Fibroblast of lung (primary cell): Measurements from ENCODE around the gene MMP23B. TPM values are rescaled to one million over a fixed set of nuclear protein-coding genes. Genes with fewer than 3 reads are reported as not detected.
"Not testable (repeated sequence)": the region's sequence is repeated elsewhere in the genome, so short reads cannot be mapped to it uniquely, and the experiment has no call there.

Source experiments
- DNase-seq, 2 donors: peaks; one replicate each; pipeline versions ENCODE4 v3.0.0 to v3.0.0-alpha.2; 2010; ENCODE audit warnings: low read depth in 2 of 2
- H2AFZ ChIP-seq: 2 replicates; pipeline ENCODE4 v1.5.1; 2012; ENCODE audit warnings: low read length, control low read depth, inconsistent platforms
- H3K27ac ChIP-seq: 2 replicates; pipeline ENCODE4 v1.5.1; 2011; ENCODE audit warnings: low read length, control low read depth; ENCODE audit not compliant: insufficient read depth
- H3K27me3 ChIP-seq: 2 replicates; pipeline ENCODE4 v1.5.1; 2011; ENCODE audit warnings: mild to moderate bottlenecking, low read length; ENCODE audit not compliant: control insufficient read depth, insufficient read depth
- H3K36me3 ChIP-seq: 2 replicates; pipeline ENCODE4 v1.5.1; 2011; ENCODE audit warnings: low read length; ENCODE audit not compliant: control insufficient read depth, insufficient read depth
- H3K4me1 ChIP-seq: 2 replicates; pipeline ENCODE4 v1.5.1; 2011; ENCODE audit warnings: low read length; ENCODE audit not compliant: control insufficient read depth, insufficient read depth; ENCODE audit errors: extremely low read depth
- H3K4me2 ChIP-seq: 2 replicates; pipeline ENCODE4 v1.5.1; 2011; ENCODE audit warnings: low read length, control low read depth; ENCODE audit not compliant: insufficient read depth; ENCODE audit errors: extremely low read depth
- H3K4me3 ChIP-seq, 4 experiments: fragments of 200-600 bp in 1 of 4; sonication (generic) in 1 of 4; replicated peaks in 1 of 4; 2 replicates each; pipeline ENCODE4 v1.5.1; 2011 to 2016; ENCODE audit warnings: low read length in 4 of 4, low read depth in 3 of 4, mild to moderate bottlenecking in 3 of 4, control low read depth in 2 of 4, inconsistent platforms in 1 of 4, mixed read lengths in 1 of 4; ENCODE audit not compliant: insufficient read depth in 1 of 4; ENCODE audit errors: control extremely low read depth in 1 of 4
- H3K79me2 ChIP-seq: 2 replicates; pipeline ENCODE4 v1.5.1; 2012; ENCODE audit warnings: mild to moderate bottlenecking, low read length, inconsistent platforms; ENCODE audit not compliant: control insufficient read depth, insufficient read depth
- H3K9ac ChIP-seq: 2 replicates; pipeline ENCODE4 v1.5.1; 2011; ENCODE audit warnings: mild to moderate bottlenecking, low read length, control low read depth; ENCODE audit not compliant: insufficient read depth
- H3K9me3 ChIP-seq: 2 replicates; pipeline ENCODE4 v1.5.1; 2012; ENCODE audit warnings: low read depth, low read length; ENCODE audit not compliant: control insufficient read depth, insufficient read depth
- H4K20me1 ChIP-seq: 2 replicates; pipeline ENCODE4 v1.5.1; 2011; ENCODE audit warnings: low read length; ENCODE audit not compliant: control insufficient read depth, insufficient read depth; ENCODE audit errors: extremely low read depth
- CTCF ChIP-seq, 2 donors: IDR thresholded peaks in 1 of 2; conservative IDR thresholded peaks in 1 of 2; 1 replicate in 1 of 2; 2 replicates in 1 of 2; pipeline ENCODE4 v1.5.1; 2011 to 2012; ENCODE audit warnings: low read length in 2 of 2, control low read depth in 1 of 2, inconsistent platforms in 1 of 2, low read depth in 1 of 2, mild to moderate bottlenecking in 1 of 2
- EZH2 ChIP-seq: IDR thresholded peaks from 2 replicates; pipeline ENCODE4 v1.5.1; 2012; ENCODE audit warnings: low read length, control low read depth, mild to moderate bottlenecking; ENCODE audit errors: missing control alignments
- polyA plus RNA-seq, 2 donors: library from polyadenylated mRNA; depleted of rRNA in 1 of 2; stranded (reverse) in 1 of 2; unstranded in 1 of 2; fragments of >200 nt; gene quantifications; 2 replicates each; pipeline ENCODE4 v1.2.1, GENCODE V29; 2011 to 2012; ENCODE audit warnings: missing spikeins in 1 of 2
- total RNA-seq: library from RNA; depleted of rRNA; stranded (reverse); fragments of >200 nt; gene quantifications from 2 replicates; pipeline ENCODE4 v1.2.1, GENCODE V29; 2014

The MMP23B gene
- total and polyA plus RNA-seq, 2 donors (not counting 1 experiment from before 2014, with no cell fraction given) = 0.89 to 4.6 TPM

DNA sequence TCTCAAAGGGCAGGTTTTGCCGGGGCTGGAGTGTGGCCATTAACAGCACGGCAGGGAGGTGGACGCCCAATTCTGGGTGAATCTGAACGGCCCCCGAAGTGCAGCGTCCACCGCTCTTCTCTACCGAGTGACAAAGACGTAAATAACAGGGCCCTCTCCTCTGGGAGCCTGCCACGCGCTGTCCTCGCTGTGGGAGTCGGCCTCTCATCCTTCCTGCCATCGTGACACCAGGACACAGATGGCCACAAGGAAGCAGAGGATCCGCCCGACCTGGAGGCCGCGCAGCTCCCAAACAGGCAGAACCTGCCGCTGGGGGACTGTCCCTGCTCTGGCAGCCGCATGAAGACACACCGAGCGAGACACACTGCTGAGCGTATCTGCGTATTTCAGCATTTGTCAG, 38.9 kb downstream of the MMP23B start:
- Histone ChIP-seq H3K4me3 (no peak overlapping the region), H3K9ac (no peak overlapping the region), H3K27me3 (no peaks in the 10 kb centered on the region), H4K20me1 (no peaks in the 10 kb centered on the region), H3K9me3 (no peaks in the 10 kb centered on the region), H3K4me2 (no peak overlapping the region), H3K79me2 (no peaks in the 10 kb centered on the region), H2AFZ (no peak overlapping the region), H3K36me3 (peaks cover 13% of the 10 kb centered on the region), H3K27ac (no peak overlapping the region), H3K4me1 (no peaks in the 10 kb centered on the region)
- DNase-seq = no peak
- TF ChIP-seq EZH2 = no peak
- no peak for TF ChIP-seq CTCF (conservative IDR thresholded peaks at IDR 0.05 in 1 of 2, IDR thresholded peaks at IDR 0.05 in 1 of 2; ENCODE audit: low read depth in 1 of 2, low read length in 2 of 2)

GRCh38 chr1:1671365-1672119, 39.6 kb downstream of the MMP23B start:
- no peak overlapping the region for H3K27ac ChIP-seq
- TF ChIP-seq CTCF (conservative IDR thresholded peaks at IDR 0.05 in 1 of 2, IDR thresholded peaks at IDR 0.05 in 1 of 2; ENCODE audit: low read depth in 1 of 2, low read length in 2 of 2) (no peak), EZH2 (no peak)
- no peaks in the 10 kb centered on the region for H3K9me3 ChIP-seq
- H3K27me3 ChIP-seq = no peaks in the 10 kb centered on the region
- no peak for DNase-seq
- H3K4me2 ChIP-seq = no peak overlapping the region
- H3K4me1 ChIP-seq = no peaks in the 10 kb centered on the region
- no peak overlapping the region for H3K9ac ChIP-seq
- no peaks in the 10 kb centered on the region for H4K20me1 ChIP-seq
- H2AFZ ChIP-seq = no peak overlapping the region
- no peaks in the 10 kb centered on the region for H3K79me2 ChIP-seq
- H3K4me3 ChIP-seq = no peak overlapping the region
- H3K36me3 ChIP-seq = peaks cover 10% of the 10 kb centered on the region

DNA sequence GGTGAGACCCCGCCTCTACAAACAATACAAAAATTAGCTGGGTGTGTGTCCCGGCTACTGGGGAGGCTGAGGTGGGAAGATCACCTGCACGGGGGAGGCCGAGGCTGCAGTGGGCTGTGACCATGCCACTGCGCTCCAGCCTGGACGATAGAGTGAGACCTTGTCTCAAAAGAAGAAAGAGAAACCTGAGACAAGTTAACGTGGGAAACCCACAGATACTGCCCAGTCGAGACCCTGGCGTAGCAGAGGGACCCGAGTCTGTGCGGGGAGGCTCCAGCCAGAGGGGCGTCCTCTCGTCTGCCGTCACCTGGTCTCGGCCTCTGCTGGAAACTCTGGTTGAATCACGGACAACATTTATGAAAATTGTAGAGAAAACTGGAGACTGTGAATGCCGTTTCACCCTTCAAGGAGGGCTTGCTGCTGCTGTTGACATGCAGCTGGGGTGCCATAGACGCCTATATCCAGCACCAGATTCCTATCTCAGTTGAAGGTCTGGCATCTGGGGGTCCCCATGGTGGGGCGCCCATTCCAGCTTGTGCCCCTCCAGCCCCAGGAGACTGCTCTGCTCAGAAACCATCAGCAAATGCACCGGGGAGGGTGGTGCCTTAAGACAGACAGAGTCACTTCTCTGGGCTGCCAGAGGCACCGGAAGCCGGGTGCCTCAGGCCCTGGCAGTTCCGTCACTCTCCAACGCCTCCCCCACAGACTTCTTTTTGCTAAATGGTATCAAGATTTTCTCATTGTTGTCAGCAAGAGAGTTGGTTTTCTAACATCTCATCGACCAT, 40.4 kb downstream of the MMP23B start:
- H3K79me2 ChIP-seq = no peaks in the 10 kb centered on the region
- H3K4me1 ChIP-seq = no peaks in the 10 kb centered on the region
- DNase-seq = no peak
- H3K4me3 ChIP-seq = no peak overlapping the region
- no peak overlapping the region for H2AFZ ChIP-seq
- no peak overlapping the region for H3K27ac ChIP-seq
- H3K9ac ChIP-seq = no peak overlapping the region
- H3K4me2 ChIP-seq = no peak overlapping the region
- H4K20me1 ChIP-seq = no peaks in the 10 kb centered on the region
- no peak for TF ChIP-seq CTCF (conservative IDR thresholded peaks at IDR 0.05 in 1 of 2, IDR thresholded peaks at IDR 0.05 in 1 of 2; ENCODE audit: low read depth in 1 of 2, low read length in 2 of 2)
- no peak for TF ChIP-seq EZH2
- H3K9me3 ChIP-seq = no peaks in the 10 kb centered on the region
- peaks cover 10% of the 10 kb centered on the region for H3K36me3 ChIP-seq
- no peaks in the 10 kb centered on the region for H3K27me3 ChIP-seq

DNA sequence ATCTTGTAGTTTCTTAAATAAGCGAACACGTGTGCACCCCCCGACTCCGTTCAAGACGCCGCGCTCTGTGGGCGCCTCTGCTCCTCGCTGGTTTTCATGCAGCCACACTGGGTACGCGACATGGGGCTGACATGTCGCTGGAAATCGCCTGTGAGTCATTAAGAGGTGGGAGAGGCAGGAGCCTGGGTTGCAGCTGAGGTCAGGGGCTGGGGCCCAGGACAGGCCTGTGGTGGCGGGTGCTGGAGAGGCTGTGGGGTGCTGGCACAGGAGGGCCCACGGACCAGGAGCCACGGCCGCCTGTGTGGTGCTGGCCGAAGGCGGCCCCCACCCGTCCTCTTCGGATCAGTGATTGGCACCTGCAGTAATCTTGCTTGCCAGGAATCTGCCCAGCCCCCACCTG, 42.8 kb downstream of the MMP23B start:
- not testable (repeated sequence) for H3K27ac ChIP-seq, H3K27me3 ChIP-seq, H3K4me3 ChIP-seq, H3K9me3 ChIP-seq, DNase-seq, H3K4me1 ChIP-seq, H3K36me3 ChIP-seq, H3K4me2 ChIP-seq, H4K20me1 ChIP-seq, H3K9ac ChIP-seq, H2AFZ ChIP-seq
- peaks cover 14% of the 10 kb centered on the region for H3K79me2 ChIP-seq
